ENCODE measurements around the gene ARF3. TPM values are rescaled to one million over a fixed set of nuclear protein-coding genes. Genes with fewer than 3 reads are reported as not detected.

Gene ARF3
- total and polyA plus RNA-seq, 2 of the 13 experiments (the other 11 are each of a cell fraction or from before 2014, with no cell fraction given), result 53.8 to 57.9 TPM

- TF ChIP-seq ARID5B (CRISPR knock-in tag; IDR thresholded peaks at IDR 0.05), result peak; percentile 61
- TF ChIP-seq ZBTB40 (IDR thresholded peaks at IDR 0.05), result no peak
- no peak for TF ChIP-seq ZBTB40 (CRISPR knock-in tag; IDR thresholded peaks at IDR 0.05)
- peak; percentile 76; the same call in 1 of the 2 replicates for TF ChIP-seq HDAC2 (CRISPR knock-in tag; IDR thresholded peaks at IDR 0.05)
- TF ChIP-seq SNAPC2 (CRISPR knock-in tag; IDR thresholded peaks at IDR 0.05), result no peak
- TF ChIP-seq ZNF788 (CRISPR knock-in tag; IDR thresholded peaks at IDR 0.05; ENCODE audit: borderline replicate concordance), result no peak
- TF ChIP-seq ZNF552 (CRISPR knock-in tag; IDR thresholded peaks at IDR 0.05; ENCODE audit: borderline replicate concordance), result no peak
- TF ChIP-seq HDAC1 (CRISPR knock-in tag; IDR thresholded peaks at IDR 0.05), result 0 out of 2 replicates have a peak, but pooled peaks have one; percentile 26
- no peak for TF ChIP-seq CREB3 (CRISPR knock-in tag; IDR thresholded peaks at IDR 0.05)
- TF ChIP-seq ZFP1 (CRISPR knock-in tag; IDR thresholded peaks at IDR 0.05), result no peak
- TF ChIP-seq ZC3H13 (CRISPR knock-in tag; IDR thresholded peaks at IDR 0.05), result no peak
- no peak for TF ChIP-seq CHCHD3 (CRISPR knock-in tag; IDR thresholded peaks at IDR 0.05)
- no peak for TF ChIP-seq ZSCAN29 (CRISPR knock-in tag; conservative IDR thresholded peaks at IDR 0.05)
- TF ChIP-seq ZNF33A (CRISPR knock-in tag; IDR thresholded peaks at IDR 0.05; ENCODE audit: borderline replicate concordance), result no peak
- no peak for TF ChIP-seq HOXD1 (CRISPR knock-in tag; IDR thresholded peaks at IDR 0.05)
- no peak for TF ChIP-seq PHF5A (CRISPR knock-in tag; IDR thresholded peaks at IDR 0.05; ENCODE audit: low read depth, unreplicated experiment)
- TF ChIP-seq ATAD3A (CRISPR knock-in tag; IDR thresholded peaks at IDR 0.05), result no peak
- 0 out of 2 replicates have a peak, but pooled peaks have one; percentile 26 for TF ChIP-seq MED1 (CRISPR knock-in tag; IDR thresholded peaks at IDR 0.05)
- TF ChIP-seq ZNF253 (CRISPR knock-in tag; IDR thresholded peaks at IDR 0.05; ENCODE audit: borderline replicate concordance), result no peak
Measured at GRCh38 chr12:48907245-48907644, 50.0 kb downstream of the ARF3 start (continued).

All from HepG2 (cell line).